Retinal pigment epithelial cell (primary cell): Measurements from ENCODE around the gene ARHGAP32.
"Not testable (repeated sequence)": the region's sequence is repeated elsewhere in the genome, so short reads cannot be mapped to it uniquely, and the experiment has no call there.

Experiments
- DNase-seq: peaks from one replicate; pipeline ENCODE4 v3.0.0-alpha.2; 2010; ENCODE audit warnings: low read depth
- H3K4me3 ChIP-seq: 2 replicates; pipeline ENCODE4 v1.5.1; 2011; ENCODE audit warnings: mild to moderate bottlenecking, low read length, control low read depth, moderate library complexity
- CTCF ChIP-seq: conservative IDR thresholded peaks from 2 replicates; pipeline ENCODE4 v1.5.1; 2011; ENCODE audit warnings: low read depth, low read length, control low read depth, inconsistent platforms

The ARHGAP32 gene

GRCh38 chr11:129163714-129164164 is 28.4 kb downstream of the ARHGAP32 start:
- no peak for DNase-seq
- H3K4me3 ChIP-seq: no peak overlapping the region
- TF ChIP-seq CTCF: no peak

GRCh38 chr11:129157080-129157479 is 35.0 kb downstream of the ARHGAP32 start:
- DNase-seq, H3K4me3 ChIP-seq: not testable (repeated sequence)

GRCh38 chr11:129155745-129156144 is 36.4 kb downstream of the ARHGAP32 start:
- no peak for TF ChIP-seq CTCF
- DNase-seq: no peak
- H3K4me3 ChIP-seq: no peak overlapping the region

GRCh38 chr11:129148487-129148886 is 43.6 kb downstream of the ARHGAP32 start:
- DNase-seq: no peak
- no peak for TF ChIP-seq CTCF
- H3K4me3 ChIP-seq: no peak overlapping the region

GRCh38 chr11:129146191-129146590 is 45.9 kb downstream of the ARHGAP32 start:
- DNase-seq: peak; percentile 22
- TF ChIP-seq CTCF: no peak
- no peak overlapping the region for H3K4me3 ChIP-seq

- no peak for DNase-seq
- H3K4me3 ChIP-seq: no peak overlapping the region
- no peak for TF ChIP-seq CTCF
Observed at GRCh38 chr11:129145276-129145675, 46.8 kb downstream of the ARHGAP32 start.

GRCh38 chr11:129144256-129144655 is 47.9 kb downstream of the ARHGAP32 start:
- no peak overlapping the region for H3K4me3 ChIP-seq
- no peak for TF ChIP-seq CTCF
- DNase-seq: no peak

GRCh38 chr11:129143335-129143734 is 48.8 kb downstream of the ARHGAP32 start:
- peak overlapping the region; percentile 2 for H3K4me3 ChIP-seq

More at GRCh38 chr11:129143335-129143734, 48.8 kb downstream of the ARHGAP32 start:
- DNase-seq: peak; percentile 99
- TF ChIP-seq CTCF: no peak
